HG02623 (cell line): Measurements from ENCODE around the gene ZNF780B.
A peak's percentile ranks its signal among the peaks of the same experiment; 100 is the strongest.

Source experiments
- ATAC-seq: cut with Tn5 transposase; IDR thresholded peaks from one replicate; pipeline ENCODE4 v1.9.1; 2021; ENCODE audit warnings: moderate library complexity; ENCODE audit not compliant: unreplicated experiment

ZNF780B gene

GRCh38 chr19:40055832-40056504 lies at the start of gene ZNF780B:
Gene ZNF780B (minus strand): TSS chr19:40056231. CDS start chr19:40050332, 5,899 bp downstream.
- ATAC-seq, result peak; percentile 66

- no peak for ATAC-seq
These were observed 48.7 kb upstream of the ZNF780B start for GRCh38 chr19:40104754-40105153.

GRCh38 chr19:40103600-40103999 lies 47.6 kb upstream of the ZNF780B start:
- ATAC-seq, result no peak

- ATAC-seq, result no peak
These were observed 45.8 kb upstream of the ZNF780B start for GRCh38 chr19:40101813-40102212.

GRCh38 chr19:40093416-40093815 lies 37.4 kb upstream of the ZNF780B start:
- no peak for ATAC-seq

GRCh38 chr19:40091205-40092129 lies 35.4 kb upstream of the ZNF780B start:
- no peak for ATAC-seq

GRCh38 chr19:40090241-40091204 lies 34.5 kb upstream of the ZNF780B start, which contains the start of gene ZNF780A:
Gene ZNF780A (minus strand): TSS chr19:40090943. CDS start chr19:40084753, 6,190 bp downstream.
- ATAC-seq, result peak; percentile 69

GRCh38 chr19:40089462-40089861 lies 33.4 kb upstream of the ZNF780B start:
- ATAC-seq, result no peak

- no peak for ATAC-seq
These were observed 32.4 kb upstream of the ZNF780B start for GRCh38 chr19:40088299-40089047.

GRCh38 chr19:40084948-40085347 lies 28.9 kb upstream of the ZNF780B start:
- no peak for ATAC-seq

GRCh38 chr19:40081411-40081810 lies 25.4 kb upstream of the ZNF780B start:
- no peak for ATAC-seq

- ATAC-seq, result no peak
These were observed 24.3 kb upstream of the ZNF780B start for GRCh38 chr19:40080289-40080688.

GRCh38 chr19:40078377-40078776 lies 22.3 kb upstream of the ZNF780B start:
- ATAC-seq, result no peak

GRCh38 chr19:40070058-40070457 lies 14.0 kb upstream of the ZNF780B start:
- no peak for ATAC-seq

- no peak for ATAC-seq
These were observed 3.6 kb upstream of the ZNF780B start for GRCh38 chr19:40059624-40060023.

- ATAC-seq, result no peak
These were observed 1.1 kb upstream of the ZNF780B start for GRCh38 chr19:40057166-40057565.

- no peak for ATAC-seq
These were observed 474 bp upstream of the ZNF780B start for GRCh38 chr19:40056505-40056904.

- ATAC-seq, result no peak
These were observed 982 bp downstream of the ZNF780B start for GRCh38 chr19:40055049-40055448.

- ATAC-seq, result no peak
These were observed 1.4 kb downstream of the ZNF780B start for GRCh38 chr19:40054632-40055031.

GRCh38 chr19:40053491-40053890 lies 2.5 kb downstream of the ZNF780B start:
- ATAC-seq, result no peak
